ENCODE data around the gene AGO4. TPM values are rescaled to one million over a fixed set of nuclear protein-coding genes. Genes with fewer than 3 reads are reported as not detected.
"Not testable (repeated sequence)": the region's sequence is repeated elsewhere in the genome, so short reads cannot be mapped to it uniquely, and the experiment has no call there.

The AGO4 gene
- total RNA-seq, 2 donors from 2014 or later: 3.9 to 6.5 TPM

- H3K27ac Mint-ChIP-seq; DNase-seq (ENCODE audit: low spot score in 2 of 2); ATAC-seq: not testable (repeated sequence)
Measured at GRCh38 chr1:35800167-35800887, 7.5 kb upstream of the AGO4 start.

DNA sequence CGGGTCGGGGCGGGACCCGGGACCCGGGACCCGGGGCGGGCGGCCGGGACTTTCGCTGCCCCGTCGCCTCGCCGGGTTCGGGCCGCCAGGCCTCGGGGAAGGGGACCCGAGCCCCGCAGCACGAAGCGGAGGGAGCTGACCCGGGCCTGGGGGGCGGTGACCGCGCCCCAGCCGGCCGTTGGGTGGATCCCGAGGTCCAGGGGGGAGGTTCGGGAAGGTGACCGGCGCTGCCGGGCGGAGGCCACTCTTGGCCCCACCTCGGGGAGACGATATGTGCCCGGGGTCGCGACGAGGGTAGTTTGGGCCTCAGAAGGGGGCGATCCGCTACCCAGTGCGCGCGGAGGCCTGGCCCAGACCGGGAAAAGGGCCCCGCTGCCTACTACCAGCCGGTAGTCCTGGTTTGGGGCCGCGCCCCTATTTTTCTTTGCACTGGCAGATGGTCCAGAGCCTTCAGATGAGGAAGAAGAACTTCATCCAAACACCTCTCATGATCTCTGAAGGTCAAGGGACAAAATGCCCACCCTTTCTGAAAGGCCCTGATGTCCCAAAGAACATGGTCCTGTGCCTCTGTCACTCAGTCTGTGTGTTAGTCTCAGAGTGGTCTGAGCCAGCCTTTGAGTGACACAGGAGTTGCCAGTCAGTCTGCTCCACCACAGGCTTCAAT is 766 bp downstream of the AGO4 start:
- Mint-ChIP-seq H3K27ac (peak overlapping the region; percentile 17 to 68), H3K9me3 (no peaks in the 10 kb centered on the region), H3K36me3 (peaks cover 0 to 5% of the 10 kb centered on the region in 2 donors)
- DNase-seq (ENCODE audit: low spot score in 2 of 2) (peak in 1 of 2 donors; percentile 27), ATAC-seq (peak; percentile 66 to 77)

More at GRCh38 chr1:35800167-35800887, 7.5 kb upstream of the AGO4 start:
- H3K9me3 Mint-ChIP-seq, H3K36me3 Mint-ChIP-seq: not testable (repeated sequence)

- ATAC-seq: no peak
- H3K9me3 Mint-ChIP-seq: no peaks in the 10 kb centered on the region
- DNase-seq (ENCODE audit: low spot score in 2 of 2): no peak
- H3K27ac Mint-ChIP-seq: peak overlapping the region; percentile 17 to 68
- peaks cover 0 to 5% of the 10 kb centered on the region in 2 donors for H3K36me3 Mint-ChIP-seq
Measured at GRCh38 chr1:35809114-35810095, 1.6 kb downstream of the AGO4 start.

- Mint-ChIP-seq H3K27ac (peak overlapping the region in 1 of 2 donors; percentile 41), H3K36me3 (peaks cover 0 to 5% of the 10 kb centered on the region in 2 donors), H3K9me3 (no peaks in the 10 kb centered on the region)
- no peak for ATAC-seq
- DNase-seq (ENCODE audit: low spot score in 2 of 2): no peak
Measured at GRCh38 chr1:35810096-35810881, 2.5 kb downstream of the AGO4 start.

DNA sequence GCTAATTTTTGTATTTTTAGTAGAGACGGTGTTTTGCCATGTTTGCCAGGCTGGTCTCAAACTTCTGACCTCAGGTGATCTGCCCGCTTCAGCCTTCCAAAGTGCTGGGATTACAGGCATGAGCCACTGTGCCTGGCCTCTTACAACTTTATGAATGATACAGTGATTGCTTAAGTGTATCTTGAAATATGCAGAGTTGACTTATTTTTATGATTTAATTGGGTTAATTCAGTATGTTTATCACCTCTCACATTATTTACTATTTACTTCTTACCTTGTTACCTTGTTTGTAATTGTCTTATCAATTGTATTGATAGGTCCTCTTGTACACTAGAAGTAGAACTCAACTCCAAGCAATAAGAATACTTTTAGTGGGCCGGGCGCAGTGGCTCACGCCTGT is 4.9 kb downstream of the AGO4 start:
- DNase-seq (ENCODE audit: low spot score in 2 of 2); ATAC-seq; H3K9me3 Mint-ChIP-seq; H3K27ac Mint-ChIP-seq; H3K36me3 Mint-ChIP-seq: not testable (repeated sequence)

DNA sequence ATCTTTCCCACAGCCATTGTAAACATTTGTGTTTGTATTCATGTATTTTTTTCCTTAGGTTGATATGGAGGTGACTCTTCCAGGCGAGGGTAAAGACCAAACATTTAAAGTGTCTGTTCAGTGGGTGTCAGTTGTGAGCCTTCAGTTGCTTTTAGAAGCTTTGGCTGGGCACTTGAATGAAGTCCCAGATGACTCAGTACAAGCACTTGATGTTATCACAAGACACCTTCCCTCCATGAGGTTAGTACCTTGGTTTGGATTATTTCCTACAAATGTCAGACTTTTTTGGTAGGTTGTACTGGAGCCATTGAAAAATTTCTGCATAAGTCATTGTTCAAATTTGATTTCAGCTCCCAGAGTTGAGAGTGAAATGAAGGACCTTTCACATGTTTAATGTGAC is 17.4 kb downstream of the AGO4 start:
- DNase-seq (ENCODE audit: low spot score in 2 of 2) (no peak), ATAC-seq (no peak)
- no peak overlapping the region for H3K27ac Mint-ChIP-seq
- H3K9me3 Mint-ChIP-seq: no peaks in the 10 kb centered on the region
- no peaks in the 10 kb centered on the region for H3K36me3 Mint-ChIP-seq

DNA sequence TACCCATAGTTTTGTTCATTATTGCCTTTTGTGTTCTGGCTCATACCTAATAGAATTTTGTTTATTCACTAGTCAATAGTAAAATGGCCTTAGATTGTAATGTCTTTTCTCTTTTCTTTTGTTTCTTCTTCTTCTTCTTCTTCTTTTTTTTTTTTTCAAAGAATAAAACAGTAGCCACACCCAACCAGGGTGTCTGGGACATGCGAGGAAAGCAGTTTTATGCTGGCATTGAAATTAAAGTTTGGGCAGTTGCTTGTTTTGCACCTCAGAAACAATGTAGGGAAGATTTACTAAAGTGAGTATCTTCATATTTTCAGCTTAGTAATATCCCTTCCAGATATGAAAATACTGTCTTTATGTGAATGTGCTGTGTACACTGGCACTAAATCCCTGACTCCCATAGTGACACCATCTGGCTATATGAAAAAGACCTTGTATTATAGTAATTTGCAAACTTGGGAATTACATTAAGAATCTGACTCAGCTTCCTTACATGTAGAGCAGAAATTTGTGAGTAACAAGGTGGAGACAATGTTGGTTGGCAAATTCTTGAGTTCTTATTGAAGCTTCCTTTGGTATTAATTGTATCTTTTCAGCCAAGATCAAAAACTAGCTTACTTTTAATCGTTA is 24.6 kb downstream of the AGO4 start:
- ATAC-seq (no peak), DNase-seq (ENCODE audit: low spot score in 2 of 2) (no peak)
- no peak overlapping the region for H3K27ac Mint-ChIP-seq
- H3K9me3 Mint-ChIP-seq: no peaks in the 10 kb centered on the region
- H3K36me3 Mint-ChIP-seq: peaks cover 0 to 5% of the 10 kb centered on the region in 2 donors

DNA sequence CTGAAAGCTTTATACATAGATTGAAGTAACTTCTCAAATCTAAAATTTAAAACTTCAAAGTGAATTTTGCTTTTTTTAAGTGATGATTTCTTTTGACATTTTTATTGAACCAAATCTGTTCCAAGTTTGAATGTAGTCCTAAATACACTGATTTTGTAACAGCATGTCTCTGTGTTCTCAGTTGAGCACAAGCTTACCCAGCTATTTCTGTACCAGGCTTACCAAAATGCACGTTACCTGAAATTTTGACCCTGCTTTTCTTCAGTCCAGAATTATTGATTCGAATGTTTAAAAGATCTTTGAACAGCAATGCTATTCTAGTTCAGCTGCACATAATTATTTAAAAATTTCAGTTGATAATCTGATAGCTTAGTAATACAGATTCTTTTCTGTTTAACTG is 25.6 kb downstream of the AGO4 start:
- DNase-seq (ENCODE audit: low spot score in 2 of 2) (no peak), ATAC-seq (no peak)
- H3K36me3 Mint-ChIP-seq: peaks cover 0 to 5% of the 10 kb centered on the region in 2 donors
- no peak overlapping the region for H3K27ac Mint-ChIP-seq
- no peaks in the 10 kb centered on the region for H3K9me3 Mint-ChIP-seq

DNA sequence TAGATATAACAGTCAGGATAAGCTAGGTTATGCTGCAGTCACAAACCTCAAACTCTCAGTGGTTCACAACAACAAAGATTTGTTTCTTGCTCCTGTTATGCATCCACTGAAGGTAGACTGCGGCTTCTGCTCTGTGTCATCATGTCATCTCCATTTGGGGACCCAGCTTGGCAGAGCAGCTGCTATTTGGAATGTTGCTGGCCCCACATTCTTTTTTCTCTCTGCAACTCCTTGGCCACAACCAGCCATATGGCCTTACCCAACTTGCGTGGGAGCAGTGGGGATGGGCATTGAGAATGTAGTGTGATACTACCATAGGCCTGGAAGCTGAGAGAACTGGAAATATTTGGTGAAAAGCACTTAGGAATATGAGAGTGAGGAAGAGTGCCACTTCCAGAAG is 26.4 kb downstream of the AGO4 start:
- no peaks in the 10 kb centered on the region for H3K9me3 Mint-ChIP-seq
- H3K27ac Mint-ChIP-seq: no peak overlapping the region
- ATAC-seq: no peak
- no peak for DNase-seq (ENCODE audit: low spot score in 2 of 2)
- peaks cover 0 to 5% of the 10 kb centered on the region in 2 donors for H3K36me3 Mint-ChIP-seq

DNA sequence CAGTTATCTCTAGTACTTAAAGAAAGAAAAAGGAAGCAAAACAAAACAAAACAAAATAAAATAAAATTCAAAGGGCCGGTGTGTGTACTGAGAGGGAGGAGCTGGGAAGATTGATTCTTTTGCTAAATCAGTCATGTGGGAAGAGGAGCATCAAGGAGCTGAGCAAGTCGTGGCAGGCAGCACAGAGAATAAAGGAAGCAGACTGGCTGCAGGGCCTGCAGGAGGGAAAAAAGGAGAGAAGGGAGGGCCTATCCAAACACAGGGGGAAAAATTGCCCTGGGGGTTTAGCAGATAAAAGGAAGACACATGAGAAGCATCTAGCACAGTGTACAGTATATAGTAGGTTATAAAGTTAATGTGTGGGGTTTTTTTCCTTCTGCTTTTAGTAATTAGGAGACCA is 27.6 kb downstream of the AGO4 start:
- Mint-ChIP-seq H3K9me3 (no peaks in the 10 kb centered on the region), H3K27ac (peak overlapping the region in 1 of 2 donors; percentile 40), H3K36me3 (peaks cover 0 to 5% of the 10 kb centered on the region in 2 donors)
- no peak for ATAC-seq
- no peak for DNase-seq (ENCODE audit: low spot score in 2 of 2)

GRCh38 chr1:35836734-35837133 is 28.9 kb downstream of the AGO4 start:
- no peak for ATAC-seq
- no peak for DNase-seq (ENCODE audit: low spot score in 2 of 2)
- Mint-ChIP-seq H3K36me3 (peaks cover 0 to 5% of the 10 kb centered on the region in 2 donors), H3K9me3 (no peaks in the 10 kb centered on the region), H3K27ac (no peak overlapping the region)

- DNase-seq (ENCODE audit: low spot score in 2 of 2): no peak
- no peaks in the 10 kb centered on the region for H3K9me3 Mint-ChIP-seq
- ATAC-seq: no peak
- H3K27ac Mint-ChIP-seq: no peak overlapping the region
- peaks cover 0 to 5% of the 10 kb centered on the region in 2 donors for H3K36me3 Mint-ChIP-seq
Measured at GRCh38 chr1:35838693-35839245, 31.0 kb downstream of the AGO4 start.

DNA sequence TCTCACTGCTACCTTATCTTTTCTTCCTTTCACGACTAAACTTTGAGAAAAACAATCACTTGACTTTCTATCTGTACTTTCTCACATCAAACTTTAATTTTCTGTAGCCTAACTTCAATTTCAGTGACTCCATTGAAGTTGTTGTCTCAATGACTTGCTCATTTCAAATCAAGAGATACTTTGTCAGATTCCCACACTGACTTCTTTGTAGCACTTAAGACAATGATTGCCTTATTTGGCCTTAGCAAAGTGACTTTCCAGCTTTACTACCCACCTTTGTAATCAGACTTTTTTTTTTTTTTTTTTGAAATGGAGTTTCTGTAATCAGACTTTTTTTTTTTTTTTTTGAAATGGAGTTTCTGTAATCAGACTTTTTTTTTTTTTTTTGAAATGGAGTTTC is 37.0 kb downstream of the AGO4 start:
- peak overlapping the region in 1 of 2 donors; percentile 46 for H3K27ac Mint-ChIP-seq
- H3K9me3 Mint-ChIP-seq: no peaks in the 10 kb centered on the region
- DNase-seq (ENCODE audit: low spot score in 2 of 2) (no peak), ATAC-seq (no peak)
- no peaks in the 10 kb centered on the region for H3K36me3 Mint-ChIP-seq

GRCh38 chr1:35845766-35846165 is 38.0 kb downstream of the AGO4 start:
- Mint-ChIP-seq H3K27ac (peak overlapping the region in 1 of 2 donors; percentile 30), H3K36me3 (no peaks in the 10 kb centered on the region), H3K9me3 (no peaks in the 10 kb centered on the region)
- ATAC-seq (no peak), DNase-seq (ENCODE audit: low spot score in 2 of 2) (no peak)

DNA sequence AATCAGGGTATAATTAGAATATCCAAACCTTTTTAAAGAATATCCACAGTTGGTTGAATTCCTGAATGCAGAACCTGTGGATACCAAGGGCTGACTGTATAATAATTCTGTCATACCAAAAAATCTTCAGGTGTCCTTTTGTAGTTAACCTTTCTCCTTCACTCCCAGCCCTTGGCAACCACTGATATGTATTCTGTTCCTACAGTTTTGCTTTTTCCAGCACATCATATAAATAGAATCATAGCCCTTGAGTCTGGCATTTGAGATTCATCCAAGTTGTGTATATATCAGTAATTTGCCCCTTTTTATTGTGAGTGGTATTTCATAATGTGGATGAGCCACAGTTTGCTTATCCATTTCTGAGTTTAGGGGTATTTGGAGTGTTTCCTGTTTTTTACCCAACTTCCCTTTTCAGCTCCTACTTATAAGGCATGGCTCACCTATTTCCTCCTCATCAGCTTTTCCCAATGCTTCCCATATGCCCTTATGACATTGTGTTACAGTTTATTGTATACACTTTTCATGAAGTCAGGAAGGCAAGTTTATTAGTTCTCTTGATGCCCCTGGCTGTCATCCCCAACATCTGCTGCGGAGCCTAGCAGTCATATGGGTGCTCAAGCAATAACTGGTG is 40.2 kb downstream of the AGO4 start:
- ATAC-seq: no peak
- H3K9me3 Mint-ChIP-seq: no peaks in the 10 kb centered on the region
- H3K36me3 Mint-ChIP-seq: no peaks in the 10 kb centered on the region
- H3K27ac Mint-ChIP-seq: peak overlapping the region in 1 of 2 donors; percentile 42
- DNase-seq (ENCODE audit: low spot score in 2 of 2): no peak
